Measurements from ENCODE around the gene CD180. TPM values are rescaled to one million over a fixed set of nuclear protein-coding genes. Genes with fewer than 3 reads are reported as not detected.

Gene CD180
- total and polyA plus RNA-seq, 2 donors (not counting 3 experiments of a cell fraction or from before 2014, with no cell fraction given): not detected

DNA sequence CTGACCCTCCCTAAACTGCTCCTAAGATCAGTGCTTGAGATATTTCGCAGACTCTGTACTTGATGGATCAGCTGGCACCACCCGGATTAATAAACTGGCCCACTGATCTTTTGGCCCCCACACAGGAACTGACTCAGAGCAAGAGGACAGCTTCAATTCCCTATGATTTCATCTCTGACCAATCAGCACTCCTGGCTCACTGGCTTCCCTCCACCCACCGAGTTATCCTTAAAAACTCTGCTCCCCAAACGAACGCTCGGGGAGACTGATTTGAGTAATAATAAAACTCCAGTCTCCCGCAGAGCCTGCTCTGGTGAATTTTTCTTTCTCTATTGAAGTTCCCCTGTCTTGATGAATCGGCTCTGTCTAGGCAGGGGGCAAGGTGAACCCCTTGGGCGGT is 36.5 kb upstream of the CD180 start:
- Histone ChIP-seq H3K9me1 (replicated peaks; ENCODE audit: control insufficient read depth, extremely low read depth, insufficient read depth, low read length) (no peaks in the 10 kb centered on the region), H3K9ac (replicated peaks; ENCODE audit: extremely low read depth, insufficient read depth, low read length) (no peak overlapping the region), H3K27ac (ENCODE audit: insufficient read depth, low read depth, low read length) (no peak overlapping the region), H4K20me1 (replicated peaks; ENCODE audit: control insufficient read depth, extremely low read depth, insufficient read depth, low read length) (no peaks in the 10 kb centered on the region), H2AFZ (ENCODE audit: low read depth, low read length) (no peak overlapping the region), H3K27me3 (ENCODE audit: control insufficient read depth in 2 of 2, insufficient read depth in 2 of 2, low read length in 2 of 2) (no peaks in the 10 kb centered on the region), H3K4me3 (replicated peaks in 1 of 3; ENCODE audit: insufficient read depth in 1 of 3, low read depth in 1 of 3, low read length in 3 of 3) (no peak overlapping the region), H3K4me1 (ENCODE audit: control insufficient read depth, extremely low read depth, insufficient read depth, low read length) (peaks cover 29% of the 10 kb centered on the region), H3K4me2 (ENCODE audit: insufficient read depth, low read length) (no peak overlapping the region), H3K79me2 (ENCODE audit: control insufficient read depth, insufficient read depth, low read length) (no peaks in the 10 kb centered on the region), H3K9me3 (replicated peaks; ENCODE audit: control insufficient read depth, insufficient read depth, low read length) (no peaks in the 10 kb centered on the region), H3K36me3 (ENCODE audit: control insufficient read depth in 2 of 2, extremely low read depth in 1 of 2, insufficient read depth in 2 of 2, low read length in 2 of 2) (no peaks in the 10 kb centered on the region)
- no peak for DNase-seq (ENCODE audit: low read depth, low spot score)
- BruUV-seq (replicated peaks): no TSS peak
- FAIRE-seq: peak; percentile 68
- dilution Hi-C loops (cut with MboI; ENCODE audit: extremely low pct_ligation_motif_present, low sequenced_read_pairs) (no loop called here), intact Hi-C loops (cut with micrococcal nuclease) (no loop called here)
- ChIA-PET POLR2A (no interaction called here), CTCF (interaction anchor here (0.7 to 2.0 kb wide), 3 partner anchors 10 to 1019 kb away, joined by 3 to 9 read pairs (median 4); no protein-coding TSS in a partner anchor)
- TF ChIP-seq, protein P1, sequence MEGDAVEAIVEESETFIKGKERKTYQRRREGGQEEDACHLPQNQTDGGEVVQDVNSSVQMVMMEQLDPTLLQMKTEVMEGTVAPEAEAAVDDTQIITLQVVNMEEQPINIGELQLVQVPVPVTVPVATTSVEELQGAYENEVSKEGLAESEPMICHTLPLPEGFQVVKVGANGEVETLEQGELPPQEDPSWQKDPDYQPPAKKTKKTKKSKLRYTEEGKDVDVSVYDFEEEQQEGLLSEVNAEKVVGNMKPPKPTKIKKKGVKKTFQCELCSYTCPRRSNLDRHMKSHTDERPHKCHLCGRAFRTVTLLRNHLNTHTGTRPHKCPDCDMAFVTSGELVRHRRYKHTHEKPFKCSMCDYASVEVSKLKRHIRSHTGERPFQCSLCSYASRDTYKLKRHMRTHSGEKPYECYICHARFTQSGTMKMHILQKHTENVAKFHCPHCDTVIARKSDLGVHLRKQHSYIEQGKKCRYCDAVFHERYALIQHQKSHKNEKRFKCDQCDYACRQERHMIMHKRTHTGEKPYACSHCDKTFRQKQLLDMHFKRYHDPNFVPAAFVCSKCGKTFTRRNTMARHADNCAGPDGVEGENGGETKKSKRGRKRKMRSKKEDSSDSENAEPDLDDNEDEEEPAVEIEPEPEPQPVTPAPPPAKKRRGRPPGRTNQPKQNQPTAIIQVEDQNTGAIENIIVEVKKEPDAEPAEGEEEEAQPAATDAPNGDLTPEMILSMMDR (IDR thresholded peaks at IDR 0.05; ENCODE audit: extremely low read depth in 1 of 2, insufficient read depth in 1 of 2, low read depth in 1 of 2, low read length in 2 of 2): no peak
- TF ChIP-seq POLR2AphosphoS5 (IDR thresholded peaks at IDR 0.05; ENCODE audit: insufficient read depth, low read depth, low read length) (no peak), JUN (IDR thresholded peaks at IDR 0.05; ENCODE audit: borderline replicate concordance, insufficient read depth, insufficient read length, low read depth) (no peak), POLR2A (IDR thresholded peaks at IDR 0.05; ENCODE audit: low read depth, low read length) (no peak), GATA2 (IDR thresholded peaks at IDR 0.05; ENCODE audit: insufficient read depth, insufficient read length, low read depth, low read length) (no peak), FOS (IDR thresholded peaks at IDR 0.05; ENCODE audit: borderline replicate concordance, insufficient read depth, low read length) (no peak), MYC (IDR thresholded peaks at IDR 0.05; ENCODE audit: low read depth, low read length) (no peak), EZH2 (IDR thresholded peaks at IDR 0.05; ENCODE audit: borderline replicate concordance, low read depth, low read length, severe bottlenecking) (no peak)
- TF ChIP-seq, protein P2, sequence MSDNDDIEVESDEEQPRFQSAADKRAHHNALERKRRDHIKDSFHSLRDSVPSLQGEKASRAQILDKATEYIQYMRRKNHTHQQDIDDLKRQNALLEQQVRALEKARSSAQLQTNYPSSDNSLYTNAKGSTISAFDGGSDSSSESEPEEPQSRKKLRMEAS (IDR thresholded peaks at IDR 0.05; ENCODE audit: insufficient read depth, insufficient read length): no peak
